GM21529 (cell line): ENCODE data around the gene RPS6KA1.
"Not testable (repeated sequence)": the region's sequence is repeated elsewhere in the genome, so short reads cannot be mapped to it uniquely, and the experiment has no call there.

Experiments
- ATAC-seq: cut with Tn5 transposase; IDR thresholded peaks from one replicate; pipeline ENCODE4 v1.9.1; 2021; ENCODE audit not compliant: unreplicated experiment

RPS6KA1 gene

DNA sequence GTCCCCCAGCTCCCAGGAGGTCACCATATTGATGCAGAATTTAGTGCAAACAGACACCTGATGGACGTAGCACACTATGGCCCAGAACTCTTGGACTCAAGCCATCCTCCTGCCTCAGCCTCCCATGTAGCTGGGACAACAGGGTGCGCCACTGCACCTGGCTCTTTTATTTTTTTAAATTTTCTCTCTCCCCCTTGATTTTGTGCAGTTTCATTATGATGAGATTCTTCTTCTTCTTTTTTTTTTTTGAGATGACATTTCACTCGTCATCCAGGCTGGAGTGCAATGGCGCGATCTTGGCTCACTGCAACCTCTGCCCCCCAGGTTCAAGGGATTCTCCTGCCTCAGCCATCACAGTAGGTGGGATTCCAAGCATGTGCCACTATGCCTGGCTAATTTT, 63.8 kb downstream of the RPS6KA1 start:
- no peak for ATAC-seq

DNA sequence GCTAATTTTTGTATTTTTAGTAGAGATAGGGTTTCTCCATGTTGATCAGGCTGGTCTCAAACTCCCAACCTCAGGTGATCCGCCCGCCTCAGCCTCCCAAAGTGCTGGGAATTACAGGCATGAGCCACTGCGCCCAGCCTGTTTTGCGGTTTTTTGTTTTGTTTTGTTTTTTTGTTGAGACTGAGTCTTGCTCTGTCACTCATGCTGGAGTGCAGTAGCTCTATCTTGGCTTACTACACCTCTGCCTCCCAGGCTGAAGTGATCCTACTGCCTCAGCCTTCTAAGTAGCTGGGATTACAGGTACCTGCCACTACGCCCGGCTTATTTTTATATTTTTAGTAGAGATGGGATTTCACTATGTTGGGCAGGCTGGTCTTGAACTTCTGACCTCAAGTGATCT, 65.0 kb downstream of the RPS6KA1 start:
- not testable (repeated sequence) for ATAC-seq

DNA sequence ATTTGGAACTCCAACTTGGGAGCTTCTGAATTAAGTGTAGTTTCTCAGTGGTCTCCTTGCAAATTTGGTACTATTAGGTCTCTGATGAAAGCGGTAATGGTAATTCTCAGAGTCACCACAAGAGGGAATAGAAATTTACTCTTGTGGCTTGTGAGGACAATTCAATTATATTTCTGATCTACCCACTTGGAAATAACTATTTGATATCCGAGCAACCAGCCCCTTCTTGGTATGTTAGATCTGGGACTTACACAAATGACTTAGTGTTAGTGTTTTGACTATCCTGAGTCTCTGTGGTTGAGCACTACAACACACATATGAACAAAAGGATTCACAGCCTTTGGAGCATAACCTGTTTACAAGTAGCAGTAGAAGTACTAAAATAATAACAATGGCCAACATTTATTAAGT, 68.1 kb downstream of the RPS6KA1 start:
- ATAC-seq: no peak

DNA sequence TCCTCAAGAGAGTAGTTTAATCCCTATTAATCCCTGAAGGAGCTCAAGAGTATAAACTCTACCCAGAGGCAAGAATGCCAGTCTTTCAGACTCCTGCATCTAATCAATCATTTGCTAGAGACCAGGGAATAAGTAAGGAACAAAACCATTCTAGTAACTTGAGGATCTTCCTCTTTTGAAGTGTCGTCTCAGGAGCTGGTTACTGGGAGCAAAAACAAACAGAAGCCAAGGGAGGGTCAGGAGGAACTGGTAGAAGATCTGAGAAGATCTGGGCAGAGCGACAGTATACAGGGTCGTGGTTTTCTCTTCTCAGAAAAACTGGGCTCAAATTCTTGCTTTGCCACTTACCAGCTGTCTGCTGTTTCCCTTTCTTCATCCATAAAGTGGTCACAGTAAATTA, 69.3 kb downstream of the RPS6KA1 start:
- no peak for ATAC-seq

GRCh38 chr1:26602378-26602959, 72.9 kb downstream of the RPS6KA1 start:
- no peak for ATAC-seq

GRCh38 chr1:26603856-26604255, 74.3 kb downstream of the RPS6KA1 start:
- no peak for ATAC-seq

- ATAC-seq: no peak
Measured at GRCh38 chr1:26607186-26607585, 77.6 kb downstream of the RPS6KA1 start.

DNA sequence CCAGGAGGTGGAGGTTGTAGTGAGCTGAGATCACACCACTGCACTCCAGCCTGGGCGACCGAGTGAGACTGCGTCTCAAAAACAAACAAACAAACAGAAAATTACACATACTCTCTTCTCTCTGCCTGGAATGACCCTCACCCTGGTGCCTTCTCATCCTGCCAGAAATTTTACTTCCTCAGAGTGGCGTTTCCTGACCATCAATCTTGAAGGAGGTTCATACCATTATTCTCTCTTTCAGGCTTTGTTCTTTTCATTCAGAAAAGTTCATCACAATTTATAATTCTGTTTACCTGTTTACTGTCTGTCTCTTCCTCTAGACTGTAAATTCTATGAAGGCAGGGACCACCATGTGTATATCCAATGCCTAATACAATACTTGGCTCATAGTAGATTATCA, 79.3 kb downstream of the RPS6KA1 start:
- no peak for ATAC-seq

DNA sequence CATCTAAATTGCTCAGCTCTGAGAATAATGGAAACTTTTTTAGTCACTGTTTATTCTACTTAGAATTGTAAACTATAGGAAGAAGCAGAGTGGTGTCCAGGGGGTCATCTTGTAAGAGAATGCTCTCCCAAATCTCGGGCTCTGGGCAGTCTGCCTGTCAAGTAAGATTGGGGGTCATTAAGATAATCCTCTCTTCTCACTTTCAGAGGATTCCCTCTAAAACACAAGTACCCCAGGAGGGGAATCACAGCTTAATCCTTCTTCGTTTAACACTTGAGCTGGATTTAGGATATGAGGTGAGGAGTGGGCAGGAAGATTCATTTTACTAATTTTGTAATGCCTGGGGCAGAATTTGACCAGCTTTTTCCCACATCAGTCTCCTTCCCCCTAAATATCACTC, 81.2 kb downstream of the RPS6KA1 start:
- no peak for ATAC-seq

- not testable (repeated sequence) for ATAC-seq
Measured at GRCh38 chr1:26612627-26613026, 83.1 kb downstream of the RPS6KA1 start.

DNA sequence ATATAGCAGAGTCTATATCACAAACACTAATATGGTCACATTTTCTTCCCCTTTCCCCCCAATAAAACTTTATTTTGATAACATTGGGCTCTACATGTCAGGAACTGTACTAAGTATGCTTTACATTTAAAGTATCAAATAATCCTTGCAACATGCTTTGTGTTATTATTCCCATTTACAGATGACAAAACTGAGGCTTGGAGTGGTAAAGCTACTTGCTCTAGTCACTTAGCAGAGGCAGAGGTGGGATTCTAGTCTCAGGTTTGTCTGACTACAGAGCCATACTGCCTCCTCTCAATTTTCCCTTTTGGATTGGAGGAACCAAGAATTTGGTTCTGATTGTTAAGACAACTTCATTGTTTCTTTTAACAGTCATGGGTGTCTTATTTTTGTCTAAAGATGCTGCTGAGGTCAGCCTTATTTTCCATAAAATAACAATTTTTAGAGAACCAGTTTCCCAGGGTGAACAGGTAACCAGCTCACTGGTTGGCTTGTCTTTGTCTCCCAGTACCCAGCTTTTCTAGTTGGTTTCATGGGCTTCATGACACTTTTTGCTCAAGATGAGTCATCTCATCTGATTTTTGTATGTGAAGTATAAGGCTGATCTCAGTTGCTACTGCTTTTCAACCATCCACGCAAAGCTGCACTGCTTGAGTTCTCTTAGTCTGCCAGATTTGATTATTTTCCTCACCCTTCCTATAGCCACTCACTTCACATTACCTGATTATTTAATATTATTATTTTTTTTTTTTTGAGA, 85.3 kb downstream of the RPS6KA1 start:
- no peak for ATAC-seq

GRCh38 chr1:26616881-26617280, 87.3 kb downstream of the RPS6KA1 start:
- ATAC-seq: no peak

- no peak for ATAC-seq
Measured at GRCh38 chr1:26618561-26618960, 89.0 kb downstream of the RPS6KA1 start.
